Measurements from ENCODE around the gene SHQ1.

Gene SHQ1

DNA sequence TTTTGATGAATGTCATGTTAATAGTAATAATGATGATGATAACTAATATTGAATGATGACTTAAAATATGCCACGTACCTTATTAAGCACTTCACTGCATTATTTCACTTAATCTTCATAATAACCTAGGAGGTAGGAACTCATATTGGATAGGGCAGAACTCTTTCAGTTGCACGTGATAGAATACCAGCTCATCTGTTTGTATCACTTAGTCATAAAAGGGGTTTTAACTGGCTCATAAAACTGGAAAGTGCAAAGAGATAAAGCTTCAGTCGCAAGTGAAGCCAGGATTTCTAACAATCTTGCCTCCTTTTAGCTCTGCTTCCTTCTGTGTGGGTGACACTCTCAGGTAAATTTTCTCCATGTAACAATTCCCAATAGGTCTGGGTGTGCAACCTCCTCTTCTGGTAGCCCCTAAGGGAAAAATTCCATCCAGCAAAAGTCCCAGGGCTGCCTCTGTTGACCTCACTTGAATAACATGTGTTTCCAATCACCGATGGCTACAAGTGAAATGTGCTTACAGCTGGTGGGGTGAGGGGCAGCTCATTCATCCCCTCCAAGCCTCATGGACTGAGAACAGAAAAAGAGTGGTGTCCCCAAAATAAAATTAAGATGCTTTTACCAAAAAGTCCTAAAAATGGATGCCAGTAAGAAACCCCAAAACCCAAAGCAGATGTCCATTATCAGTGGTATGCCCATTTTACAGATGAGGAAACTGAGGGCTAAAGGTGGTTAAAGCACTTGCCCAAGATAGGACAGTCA lies 48.9 kb upstream of the SHQ1 start (continued):
- no peak for TF ChIP-seq ZNF280D (tag by site-specific recombination; IDR thresholded peaks at IDR 0.05)
- no peak for TF ChIP-seq ZNF114 (tag by site-specific recombination; IDR thresholded peaks at IDR 0.05)
- no peak for TF ChIP-seq ZNF518A (tag by site-specific recombination; conservative IDR thresholded peaks at IDR 0.05; ENCODE audit: low read depth)
- no peak for TF ChIP-seq MZF1 (tag by site-specific recombination; IDR thresholded peaks at IDR 0.05; ENCODE audit: borderline replicate concordance)
- TF ChIP-seq OSR2 (tag by site-specific recombination; IDR thresholded peaks at IDR 0.05), result peak; percentile 31; the same call in 1 of the 2 replicates
- no peak for TF ChIP-seq BCL11B (tag by site-specific recombination; IDR thresholded peaks at IDR 0.05; ENCODE audit: low read depth)
- TF ChIP-seq ZNF610 (tag by site-specific recombination; IDR thresholded peaks at IDR 0.05; ENCODE audit: borderline replicate concordance), result no peak
- TF ChIP-seq, protein P1, sequence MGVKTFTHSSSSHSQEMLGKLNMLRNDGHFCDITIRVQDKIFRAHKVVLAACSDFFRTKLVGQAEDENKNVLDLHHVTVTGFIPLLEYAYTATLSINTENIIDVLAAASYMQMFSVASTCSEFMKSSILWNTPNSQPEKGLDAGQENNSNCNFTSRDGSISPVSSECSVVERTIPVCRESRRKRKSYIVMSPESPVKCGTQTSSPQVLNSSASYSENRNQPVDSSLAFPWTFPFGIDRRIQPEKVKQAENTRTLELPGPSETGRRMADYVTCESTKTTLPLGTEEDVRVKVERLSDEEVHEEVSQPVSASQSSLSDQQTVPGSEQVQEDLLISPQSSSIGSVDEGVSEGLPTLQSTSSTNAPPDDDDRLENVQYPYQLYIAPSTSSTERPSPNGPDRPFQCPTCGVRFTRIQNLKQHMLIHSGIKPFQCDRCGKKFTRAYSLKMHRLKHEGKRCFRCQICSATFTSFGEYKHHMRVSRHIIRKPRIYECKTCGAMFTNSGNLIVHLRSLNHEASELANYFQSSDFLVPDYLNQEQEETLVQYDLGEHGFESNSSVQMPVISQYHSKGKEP (tag by site-specific recombination; IDR thresholded peaks at IDR 0.05), result no peak
- TF ChIP-seq ZNF202 (tag by site-specific recombination; IDR thresholded peaks at IDR 0.05; ENCODE audit: borderline replicate concordance), result no peak
- no peak for TF ChIP-seq ZNF830 (tag by site-specific recombination; IDR thresholded peaks at IDR 0.05; ENCODE audit: low read depth)
- TF ChIP-seq SCRT1 (tag by site-specific recombination; IDR thresholded peaks at IDR 0.05; ENCODE audit: borderline replicate concordance), result no peak
- TF ChIP-seq ZNF2 (tag by site-specific recombination; IDR thresholded peaks at IDR 0.05), result no peak; the same call in 1 of the 2 replicates
- TF ChIP-seq ZBTB21 (tag by site-specific recombination; IDR thresholded peaks at IDR 0.05), result no peak
- TF ChIP-seq SETDB1 (IDR thresholded peaks at IDR 0.05; ENCODE audit: insufficient read length, low read length), result no peak
- TF ChIP-seq KLF17 (tag by site-specific recombination; IDR thresholded peaks at IDR 0.05), result no peak
- TF ChIP-seq, protein P2, sequence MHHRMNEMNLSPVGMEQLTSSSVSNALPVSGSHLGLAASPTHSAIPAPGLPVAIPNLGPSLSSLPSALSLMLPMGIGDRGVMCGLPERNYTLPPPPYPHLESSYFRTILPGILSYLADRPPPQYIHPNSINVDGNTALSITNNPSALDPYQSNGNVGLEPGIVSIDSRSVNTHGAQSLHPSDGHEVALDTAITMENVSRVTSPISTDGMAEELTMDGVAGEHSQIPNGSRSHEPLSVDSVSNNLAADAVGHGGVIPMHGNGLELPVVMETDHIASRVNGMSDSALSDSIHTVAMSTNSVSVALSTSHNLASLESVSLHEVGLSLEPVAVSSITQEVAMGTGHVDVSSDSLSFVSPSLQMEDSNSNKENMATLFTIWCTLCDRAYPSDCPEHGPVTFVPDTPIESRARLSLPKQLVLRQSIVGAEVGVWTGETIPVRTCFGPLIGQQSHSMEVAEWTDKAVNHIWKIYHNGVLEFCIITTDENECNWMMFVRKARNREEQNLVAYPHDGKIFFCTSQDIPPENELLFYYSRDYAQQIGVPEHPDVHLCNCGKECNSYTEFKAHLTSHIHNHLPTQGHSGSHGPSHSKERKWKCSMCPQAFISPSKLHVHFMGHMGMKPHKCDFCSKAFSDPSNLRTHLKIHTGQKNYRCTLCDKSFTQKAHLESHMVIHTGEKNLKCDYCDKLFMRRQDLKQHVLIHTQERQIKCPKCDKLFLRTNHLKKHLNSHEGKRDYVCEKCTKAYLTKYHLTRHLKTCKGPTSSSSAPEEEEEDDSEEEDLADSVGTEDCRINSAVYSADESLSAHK (tag by site-specific recombination; IDR thresholded peaks at IDR 0.05), result no peak
- TF ChIP-seq, protein P3, sequence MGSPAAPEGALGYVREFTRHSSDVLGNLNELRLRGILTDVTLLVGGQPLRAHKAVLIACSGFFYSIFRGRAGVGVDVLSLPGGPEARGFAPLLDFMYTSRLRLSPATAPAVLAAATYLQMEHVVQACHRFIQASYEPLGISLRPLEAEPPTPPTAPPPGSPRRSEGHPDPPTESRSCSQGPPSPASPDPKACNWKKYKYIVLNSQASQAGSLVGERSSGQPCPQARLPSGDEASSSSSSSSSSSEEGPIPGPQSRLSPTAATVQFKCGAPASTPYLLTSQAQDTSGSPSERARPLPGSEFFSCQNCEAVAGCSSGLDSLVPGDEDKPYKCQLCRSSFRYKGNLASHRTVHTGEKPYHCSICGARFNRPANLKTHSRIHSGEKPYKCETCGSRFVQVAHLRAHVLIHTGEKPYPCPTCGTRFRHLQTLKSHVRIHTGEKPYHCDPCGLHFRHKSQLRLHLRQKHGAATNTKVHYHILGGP (tag by site-specific recombination; IDR thresholded peaks at IDR 0.05), result no peak
- TF ChIP-seq, protein P4, sequence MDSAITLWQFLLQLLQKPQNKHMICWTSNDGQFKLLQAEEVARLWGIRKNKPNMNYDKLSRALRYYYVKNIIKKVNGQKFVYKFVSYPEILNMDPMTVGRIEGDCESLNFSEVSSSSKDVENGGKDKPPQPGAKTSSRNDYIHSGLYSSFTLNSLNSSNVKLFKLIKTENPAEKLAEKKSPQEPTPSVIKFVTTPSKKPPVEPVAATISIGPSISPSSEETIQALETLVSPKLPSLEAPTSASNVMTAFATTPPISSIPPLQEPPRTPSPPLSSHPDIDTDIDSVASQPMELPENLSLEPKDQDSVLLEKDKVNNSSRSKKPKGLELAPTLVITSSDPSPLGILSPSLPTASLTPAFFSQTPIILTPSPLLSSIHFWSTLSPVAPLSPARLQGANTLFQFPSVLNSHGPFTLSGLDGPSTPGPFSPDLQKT (IDR thresholded peaks at IDR 0.05; ENCODE audit: borderline replicate concordance, low read depth, low read length), result no peak
- no peak for TF ChIP-seq ZNF426 (tag by site-specific recombination; IDR thresholded peaks at IDR 0.05)
- no peak for TF ChIP-seq ZNF211 (tag by site-specific recombination; IDR thresholded peaks at IDR 0.05; ENCODE audit: low read depth)
- no peak for TF ChIP-seq SP2 (tag by site-specific recombination; IDR thresholded peaks at IDR 0.05)
- no peak for TF ChIP-seq ZIC2 (tag by site-specific recombination; IDR thresholded peaks at IDR 0.05)

Measured in HEK293 (cell line).